ENCODE results near the gene EFHD1.
"Not testable (repeated sequence)": the region's sequence is repeated elsewhere in the genome, so short reads cannot be mapped to it uniquely, and the experiment has no call there.

EFHD1 gene

DNA sequence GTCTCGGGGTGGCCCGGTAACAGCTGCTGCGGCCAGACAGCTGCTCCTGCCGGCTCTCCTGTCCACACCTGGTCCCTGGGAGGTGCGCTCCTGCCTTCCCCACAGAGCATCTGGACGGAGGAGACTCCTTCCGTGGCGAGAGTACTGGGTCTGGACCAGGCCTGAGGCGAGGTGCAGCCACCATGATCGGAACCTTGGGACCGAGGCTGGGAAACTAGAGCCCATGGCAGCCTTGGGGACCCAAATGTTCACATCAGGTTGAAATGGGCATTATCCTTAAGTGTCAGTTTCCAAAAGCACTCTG lies 64.4 kb downstream of the EFHD1 start:
- DNase-seq, result no peak

DNA sequence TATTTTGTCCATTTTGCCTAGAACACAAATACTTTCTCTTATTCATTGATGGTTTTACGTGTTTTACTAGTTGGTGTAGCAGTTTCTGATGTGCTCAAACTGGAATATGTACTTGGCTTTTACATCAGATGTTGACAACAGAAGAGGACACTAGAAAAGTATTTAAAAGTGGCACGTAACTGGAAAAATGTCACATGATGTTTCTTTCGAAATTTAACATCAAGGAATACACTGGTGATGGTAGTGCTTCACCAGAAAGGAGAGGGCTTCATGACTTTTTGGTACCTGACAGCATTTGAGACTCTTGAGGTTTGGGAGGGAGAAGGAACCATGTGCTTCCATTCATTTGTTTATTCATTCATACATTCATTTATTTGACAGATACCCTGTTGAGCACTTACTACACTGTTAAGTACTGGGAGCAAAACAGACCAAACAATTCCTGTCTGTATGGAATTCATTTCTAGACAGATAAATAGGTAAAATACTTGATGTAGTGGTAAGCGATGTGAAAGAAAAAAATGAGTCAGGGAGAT lies 65.2 kb downstream of the EFHD1 start:
- no peak for DNase-seq

DNA sequence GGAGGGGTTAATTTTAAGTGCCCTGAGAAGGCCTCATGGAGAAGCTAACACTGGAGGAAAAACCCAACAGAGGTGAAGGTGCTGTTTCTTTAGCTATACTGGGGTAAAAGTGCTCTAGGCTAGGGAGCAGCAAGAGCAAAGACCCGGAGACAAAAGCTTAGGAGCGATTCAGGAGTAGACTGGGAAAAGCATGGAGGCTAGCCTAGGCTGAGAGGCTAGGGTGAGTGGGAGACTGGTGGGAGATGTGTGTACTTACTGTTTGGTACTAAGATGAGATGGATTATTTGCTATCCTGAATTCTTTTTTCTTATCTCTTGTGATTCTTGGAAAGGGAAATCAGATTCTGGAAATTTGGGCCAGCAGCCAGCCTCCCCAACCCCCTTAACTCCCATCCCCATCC lies 65.7 kb downstream of the EFHD1 start:
- no peak for DNase-seq

DNA sequence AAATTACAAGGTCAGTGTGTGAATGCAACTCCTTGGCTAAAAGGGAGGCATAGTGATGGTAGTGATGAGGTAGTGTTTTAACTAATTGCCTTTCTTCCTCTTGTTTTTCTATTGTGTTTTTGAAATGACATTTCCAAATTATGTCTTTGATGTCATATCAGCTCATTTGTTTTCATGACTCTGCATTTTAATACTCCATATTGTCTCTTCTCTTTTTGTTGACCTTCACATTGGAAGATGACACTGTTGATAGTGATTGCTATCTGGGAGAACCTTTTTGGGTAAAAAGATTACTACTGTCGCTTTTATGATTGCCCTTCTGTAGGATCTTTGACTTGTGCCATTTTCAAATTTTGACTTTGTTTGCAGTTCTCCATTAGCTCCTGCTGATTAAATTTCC lies 66.8 kb downstream of the EFHD1 start:
- no peak for DNase-seq

- DNase-seq, result no peak
Observed at GRCh38 chr2:232707076-232707475, 73.7 kb downstream of the EFHD1 start.

GRCh38 chr2:232713505-232713904 lies 80.1 kb downstream of the EFHD1 start:
- DNase-seq, result no peak

DNA sequence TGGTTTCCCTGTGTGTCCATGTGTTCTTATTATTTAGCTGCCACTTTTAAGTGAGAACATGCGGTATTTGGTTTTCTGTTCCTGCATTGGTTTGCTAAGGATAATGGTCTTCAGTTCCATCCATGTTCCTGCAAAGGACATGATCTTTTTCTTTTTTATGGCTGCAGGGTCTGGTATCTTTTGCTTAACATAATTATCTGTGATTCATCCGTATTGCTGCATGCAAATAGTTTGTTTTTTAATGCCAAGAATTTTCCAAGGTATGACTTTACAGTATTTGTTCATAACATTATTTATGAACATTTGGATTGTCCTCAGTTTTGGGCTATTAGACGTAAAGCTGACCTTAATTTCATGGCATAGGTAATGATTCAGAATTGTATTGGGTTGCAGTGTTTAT lies 81.6 kb downstream of the EFHD1 start:
- no peak for DNase-seq

DNA sequence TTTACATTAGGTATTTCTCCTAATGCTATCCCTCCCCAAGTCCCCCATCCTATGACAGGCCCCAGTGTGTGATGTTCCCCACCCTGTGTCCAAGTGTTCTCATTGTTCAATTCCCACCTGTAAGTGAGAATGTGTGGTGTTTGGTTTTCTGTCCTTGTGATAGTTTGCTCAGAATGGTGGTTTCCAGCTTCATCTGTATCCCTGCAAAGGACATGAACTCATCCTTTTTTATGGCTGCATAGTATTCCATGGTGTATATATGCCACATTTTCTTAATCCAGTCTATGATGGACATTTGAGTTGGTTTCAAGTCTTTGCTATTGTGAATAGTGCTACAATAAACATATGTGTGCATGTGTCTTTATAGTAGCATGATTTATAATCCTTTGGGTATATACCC lies 86.7 kb downstream of the EFHD1 start:
- not testable (repeated sequence) for DNase-seq

GRCh38 chr2:232721261-232721660 lies 87.9 kb downstream of the EFHD1 start:
- no peak for DNase-seq

DNA sequence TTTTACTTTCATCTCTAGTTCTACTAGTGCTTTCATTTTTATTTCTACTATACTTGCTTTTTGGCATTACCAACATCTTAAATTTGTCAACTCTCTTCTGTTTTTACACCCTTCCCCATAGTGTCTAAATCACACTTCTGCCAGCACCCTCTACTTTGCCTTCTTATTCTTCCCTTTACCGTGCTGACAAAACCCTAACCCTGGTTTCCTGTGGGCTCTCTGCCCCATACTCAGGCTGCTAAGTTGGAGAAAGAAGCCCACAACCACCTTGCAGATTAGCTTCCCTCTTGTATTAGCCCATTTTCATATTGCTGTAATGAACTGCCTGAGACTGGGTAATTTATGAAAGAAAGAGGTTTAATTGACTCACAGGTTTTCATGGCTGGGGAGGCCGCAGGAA lies 88.5 kb downstream of the EFHD1 start:
- no peak for DNase-seq

GRCh38 chr2:232723027-232723426 lies 89.6 kb downstream of the EFHD1 start:
- DNase-seq, result no peak

DNA sequence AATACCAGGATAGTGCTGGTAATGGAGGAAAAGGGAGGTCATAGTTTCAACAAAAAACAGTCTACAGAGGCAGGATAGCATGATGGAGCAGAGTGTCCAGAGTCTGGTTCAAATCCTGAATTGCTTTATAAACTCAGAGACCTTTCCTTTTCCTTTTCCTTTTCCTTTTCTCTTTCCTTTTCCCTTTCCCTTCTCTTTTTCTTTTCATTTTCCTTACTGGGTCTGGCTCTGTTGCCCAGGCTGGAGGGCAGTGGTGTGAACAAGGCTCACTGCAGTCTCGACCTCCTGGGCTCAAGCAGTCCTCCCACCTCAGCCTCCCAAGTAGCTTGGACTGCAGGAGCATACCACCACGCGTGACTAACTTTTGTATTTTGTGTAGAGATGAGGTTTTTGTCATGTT lies 95.4 kb downstream of the EFHD1 start:
- DNase-seq, result no peak

DNA sequence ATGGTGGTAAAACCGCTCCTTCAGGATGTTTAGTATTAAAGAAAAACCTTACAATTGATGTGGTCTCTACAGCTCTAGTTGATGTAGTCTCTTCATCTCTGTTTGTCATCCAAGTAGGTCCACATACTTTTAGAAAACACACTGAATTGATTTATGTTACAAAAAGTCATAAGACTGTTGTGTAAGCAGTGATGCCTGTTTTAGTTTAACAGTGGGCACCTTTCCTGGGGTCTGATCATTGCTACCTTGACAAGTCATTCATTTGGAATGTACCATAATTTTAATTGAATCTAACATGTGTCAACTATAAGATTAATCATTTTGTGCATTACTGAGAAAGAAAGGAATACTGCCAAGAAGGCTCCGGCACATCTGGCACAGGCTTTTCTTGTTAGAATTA lies 98.1 kb downstream of the EFHD1 start:
- DNase-seq, result no peak
